Endothelial cell of umbilical vein (primary cell): ENCODE results near the gene DPP9. TPM values are rescaled to one million over a fixed set of nuclear protein-coding genes. Genes with fewer than 3 reads are reported as not detected.

ENCODE experiments used
- BruUV-seq: library from RNA; stranded (reverse); fragments of 400-500 nt; replicated peaks from 2 replicates; lab custom pipeline; 2021; lab: Mats Ljungman, UMichigan
- CTCF ChIA-PET: fragments of 300-600, 350-600 bp; sonication (Branson Sonifier 250); formaldehyde crosslinking; loops from one replicate; lab custom pipeline; 2021; ENCODE audit warnings: antibody characterized with exemption, inconsistent platforms; lab: Charles Lee
- POLR2A ChIA-PET: fragments of 300-600, 350-600 bp; sonication (Branson Sonifier 250); formaldehyde crosslinking; loops from one replicate; lab custom pipeline; 2021; ENCODE audit warnings: antibody characterized with exemption, inconsistent platforms; lab: Charles Lee
- DNase-seq: peaks from one replicate; pipeline ENCODE4 v3.0.0-alpha.2; 2011; ENCODE audit warnings: low read depth, low spot score
- FAIRE-seq: peaks from 2 replicates; lab custom pipeline; 2011; peaks lifted over from hg19 to GRCh38; lab: Jason Lieb, UNC
- H2AFZ ChIP-seq: 2 replicates; pipeline ENCODE4 v1.6.0; 2012; ENCODE audit warnings: low read depth, low read length, control low read depth, inconsistent platforms
- H3K27ac ChIP-seq: 2 replicates; pipeline ENCODE4 v1.5.1; 2011; ENCODE audit warnings: low read depth, mild to moderate bottlenecking, control low read depth, low read length, moderate library complexity; ENCODE audit not compliant: insufficient read depth
- H3K27me3 ChIP-seq, 2 experiments: 2 replicates each; pipeline versions ENCODE4 v1.6.0 to v1.6.1; 2011; ENCODE audit warnings: low read length in 2 of 2, mixed read lengths in 1 of 2; ENCODE audit not compliant: control insufficient read depth in 2 of 2, insufficient read depth in 2 of 2
- H3K36me3 ChIP-seq, 2 experiments: 2 replicates in 1 of 2; 3 replicates in 1 of 2; pipeline ENCODE4 v1.5.1; 2011; ENCODE audit warnings: low read length in 2 of 2, mild to moderate bottlenecking in 1 of 2, moderate library complexity in 1 of 2; ENCODE audit not compliant: control insufficient read depth in 2 of 2, insufficient read depth in 2 of 2; ENCODE audit errors: extremely low read depth in 1 of 2
- H3K4me1 ChIP-seq: 3 replicates; pipeline ENCODE4 v1.5.1; 2011; ENCODE audit warnings: mild to moderate bottlenecking, low read length; ENCODE audit not compliant: control insufficient read depth, insufficient read depth; ENCODE audit errors: extremely low read depth
- H3K4me2 ChIP-seq: 2 replicates; pipeline ENCODE4 v1.6.1; 2011; ENCODE audit warnings: low read length, control low read depth, mixed read lengths; ENCODE audit not compliant: insufficient read depth
- H3K4me3 ChIP-seq, 3 experiments: fragments of 200-600 bp in 1 of 3; sonication (generic), shearing (Covaris generic) in 1 of 3; replicated peaks in 1 of 3; 2 replicates each; pipeline ENCODE4 v1.5.1; 2011 to 2016; ENCODE audit warnings: control low read depth in 3 of 3, low read length in 3 of 3, mild to moderate bottlenecking in 2 of 3, inconsistent platforms in 1 of 3, low read depth in 1 of 3, moderate library complexity in 1 of 3; ENCODE audit not compliant: insufficient read depth in 1 of 3
- H3K79me2 ChIP-seq: 2 replicates; pipeline ENCODE4 v1.6.0; 2012; ENCODE audit warnings: low read length, inconsistent platforms; ENCODE audit not compliant: control insufficient read depth, insufficient read depth
- H3K9ac ChIP-seq: replicated peaks from 2 replicates; pipeline ENCODE3; 2011; ENCODE audit warnings: low read length, control low read depth; ENCODE audit not compliant: insufficient read depth; ENCODE audit errors: extremely low read depth
- H3K9me1 ChIP-seq: replicated peaks from 3 replicates; pipeline ENCODE4 v1.6.0; 2011; ENCODE audit warnings: mild to moderate bottlenecking, low read length; ENCODE audit not compliant: control insufficient read depth, insufficient read depth; ENCODE audit errors: extremely low read depth
- H3K9me3 ChIP-seq: replicated peaks from 2 replicates; pipeline ENCODE4 v1.5.1; 2012; ENCODE audit warnings: low read length, inconsistent platforms; ENCODE audit not compliant: control insufficient read depth, insufficient read depth
- H4K20me1 ChIP-seq: replicated peaks from 2 replicates; pipeline ENCODE3; 2011; ENCODE audit warnings: mild to moderate bottlenecking, low read length; ENCODE audit not compliant: control insufficient read depth, insufficient read depth; ENCODE audit errors: extremely low read depth
- CTCF ChIP-seq, 2 donors: IDR thresholded peaks; 1 replicate in 1 of 2; 2 replicates in 1 of 2; pipeline ENCODE4 v1.5.1; 2011; ENCODE audit warnings: low read length in 2 of 2, mild to moderate bottlenecking in 2 of 2, moderate library complexity in 2 of 2, control low read depth in 1 of 2, inconsistent platforms in 1 of 2, low read depth in 1 of 2; ENCODE audit not compliant: insufficient read depth in 1 of 2; ENCODE audit errors: extremely low read depth in 1 of 2
- EZH2 ChIP-seq: IDR thresholded peaks from 2 replicates; pipeline ENCODE4 v1.6.1; 2012; ENCODE audit warnings: borderline replicate concordance, low read depth, mild to moderate bottlenecking, moderate library complexity, low read length, inconsistent platforms; ENCODE audit not compliant: severe bottlenecking
- FOS ChIP-seq: IDR thresholded peaks from 2 replicates; pipeline ENCODE4 v1.6.1; 2011; ENCODE audit warnings: mild to moderate bottlenecking, low read length, moderate library complexity, borderline replicate concordance; ENCODE audit not compliant: insufficient read depth
- GATA2 ChIP-seq: IDR thresholded peaks from 2 replicates; pipeline ENCODE4 v1.7.0; 2011; ENCODE audit warnings: low read depth, mild to moderate bottlenecking, moderate library complexity, mixed read lengths, low read length; ENCODE audit not compliant: insufficient read length, insufficient read depth
- JUN ChIP-seq: IDR thresholded peaks from 2 replicates; pipeline ENCODE4 v1.6.1; 2011; ENCODE audit warnings: borderline replicate concordance, low read depth; ENCODE audit not compliant: insufficient read length, insufficient read depth
- MYC ChIP-seq: IDR thresholded peaks from one replicate; pipeline ENCODE4 v1.6.1; 2011; ENCODE audit warnings: mild to moderate bottlenecking, low read depth, low read length
- POLR2A ChIP-seq: IDR thresholded peaks from 2 replicates; pipeline ENCODE4 v1.6.1; 2012; ENCODE audit warnings: low read depth, mild to moderate bottlenecking, control low read depth, low read length
- POLR2AphosphoS5 ChIP-seq: IDR thresholded peaks from 2 replicates; pipeline ENCODE4 v1.6.1; 2012; ENCODE audit warnings: low read depth, mild to moderate bottlenecking, control low read depth, low read length, moderate library complexity; ENCODE audit not compliant: insufficient read depth
- dilution Hi-C: fragments of 300-500 bp; cut with MboI; formaldehyde crosslinking; loops from one replicate; pipeline ENCODE4 v1.15.0; 2019; ENCODE audit warnings: low sequenced_read_pairs; ENCODE audit not compliant: extremely low pct_ligation_motif_present
- intact Hi-C: fragments of 100-400 bp; cut with micrococcal nuclease; formaldehyde crosslinking; loops from one replicate; pipeline ENCODE4 v1.10.0; 2022
- polyA plus RNA-seq, 4 experiments: library from polyadenylated mRNA; depleted of rRNA in 3 of 4; stranded (reverse) in 3 of 4; unstranded in 1 of 4; fragments of >200 nt; gene quantifications; 2 replicates each; pipeline versions ENCODE4 v1.2.1 to v1.2.3, GENCODE V29; 2011 to 2012; ENCODE audit warnings: missing spikeins in 1 of 4
- total RNA-seq: library from RNA; stranded (reverse); gene quantifications from 2 replicates; pipeline ENCODE4 v1.2.3, GENCODE V29; 2021
- TF ChIP-seq, protein P1 (sequence below): IDR thresholded peaks from 2 replicates; pipeline ENCODE4 v1.6.1; 2011; ENCODE audit not compliant: insufficient read depth, insufficient read length

DPP9 gene
- total and polyA plus RNA-seq, 2 donors (not counting 3 experiments of a cell fraction or from before 2014, with no cell fraction given): 31.5 to 98.0 TPM

GRCh38 chr19:4652075-4652474 lies 71.6 kb downstream of the DPP9 start:
- no peak overlapping the region for H3K4me3 ChIP-seq
- no TSS peak for BruUV-seq
- intact Hi-C loops (no loop called here), dilution Hi-C loops (no loop called here)
- peaks cover 0 to 28% of the 10 kb centered on the region in 2 experiments for H3K36me3 ChIP-seq
- FAIRE-seq (no peak), DNase-seq (no peak)
- no peaks in the 10 kb centered on the region for H4K20me1 ChIP-seq
- TF ChIP-seq JUN: no peak
- no peak overlapping the region for H3K9ac ChIP-seq
- POLR2A ChIA-PET: no interaction called here
- H3K27ac ChIP-seq: no peak overlapping the region
- no peaks in the 10 kb centered on the region for H3K27me3 ChIP-seq
- H3K9me3 ChIP-seq: no peaks in the 10 kb centered on the region
- H3K9me1 ChIP-seq: no peaks in the 10 kb centered on the region
- peaks cover 15% of the 10 kb centered on the region for H3K79me2 ChIP-seq
- no peak overlapping the region for H3K4me2 ChIP-seq
- CTCF ChIA-PET: no interaction called here
- no peak overlapping the region for H2AFZ ChIP-seq
- peaks cover 23% of the 10 kb centered on the region for H3K4me1 ChIP-seq

DNA sequence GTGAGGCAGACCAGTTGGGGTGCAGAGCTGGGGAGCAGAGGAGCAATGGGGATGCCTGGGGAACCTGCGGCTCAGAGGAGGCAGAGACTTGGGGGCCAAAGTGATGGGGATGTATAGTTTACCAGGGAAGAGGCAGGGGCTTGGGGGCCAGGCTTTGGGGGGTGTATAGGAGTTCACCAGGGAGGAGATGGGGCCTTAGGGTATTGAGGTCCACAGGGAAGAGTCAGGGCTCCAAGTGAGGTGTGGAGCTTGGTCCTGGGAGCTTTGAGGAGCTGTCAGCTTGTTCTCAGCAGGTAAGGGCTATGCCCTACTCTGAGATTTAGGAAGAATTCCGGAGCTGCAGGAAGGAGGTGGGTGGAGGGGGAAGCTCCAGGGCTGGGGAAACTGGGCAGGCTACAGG lies 73.5 kb downstream of the DPP9 start:
- no peak for FAIRE-seq
- H3K36me3 ChIP-seq: peaks cover 0 to 26% of the 10 kb centered on the region in 2 experiments
- no peak overlapping the region for H3K27ac ChIP-seq
- ChIA-PET POLR2A (no interaction called here), CTCF (interaction anchor here (0.9 to 1.1 kb wide), 2 partner anchors 9 to 16 kb away, joined by 3 read pairs; no protein-coding TSS in a partner anchor)
- H3K9me3 ChIP-seq: no peaks in the 10 kb centered on the region
- BruUV-seq: no TSS peak
- no peak overlapping the region for H3K4me2 ChIP-seq
- intact Hi-C loops: no loop called here
- peaks cover 23% of the 10 kb centered on the region for H3K4me1 ChIP-seq
- dilution Hi-C loops: no loop called here
- no peak for DNase-seq
- H2AFZ ChIP-seq: no peak overlapping the region
- TF ChIP-seq POLR2A: no peak
- TF ChIP-seq, protein P1, sequence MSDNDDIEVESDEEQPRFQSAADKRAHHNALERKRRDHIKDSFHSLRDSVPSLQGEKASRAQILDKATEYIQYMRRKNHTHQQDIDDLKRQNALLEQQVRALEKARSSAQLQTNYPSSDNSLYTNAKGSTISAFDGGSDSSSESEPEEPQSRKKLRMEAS: no peak
- TF ChIP-seq GATA2: no peak
- TF ChIP-seq CTCF (IDR thresholded peaks at IDR 0.05; ENCODE audit: extremely low read depth in 1 of 2, insufficient read depth in 1 of 2, low read depth in 1 of 2, low read length in 2 of 2): no peak
- no peak for TF ChIP-seq FOS
- TF ChIP-seq EZH2: no peak
- no peak for TF ChIP-seq JUN
- no peak for TF ChIP-seq POLR2AphosphoS5
- no peak for TF ChIP-seq MYC
- no peak overlapping the region for H3K9ac ChIP-seq
- no peaks in the 10 kb centered on the region for H4K20me1 ChIP-seq
- peaks cover 21% of the 10 kb centered on the region for H3K79me2 ChIP-seq
- no peaks in the 10 kb centered on the region for H3K27me3 ChIP-seq
- H3K9me1 ChIP-seq: no peaks in the 10 kb centered on the region
- no peak overlapping the region for H3K4me3 ChIP-seq
